ENCODE data around the gene MBLAC1. TPM values are rescaled to one million over a fixed set of nuclear protein-coding genes. Genes with fewer than 3 reads are reported as not detected.

MBLAC1 gene
- total and polyA plus RNA-seq, 9 of the 15 experiments (the other 6 are each of a cell fraction or from before 2014, with no cell fraction given): 0.03 to 3.1 (median 0.52) TPM

DNA sequence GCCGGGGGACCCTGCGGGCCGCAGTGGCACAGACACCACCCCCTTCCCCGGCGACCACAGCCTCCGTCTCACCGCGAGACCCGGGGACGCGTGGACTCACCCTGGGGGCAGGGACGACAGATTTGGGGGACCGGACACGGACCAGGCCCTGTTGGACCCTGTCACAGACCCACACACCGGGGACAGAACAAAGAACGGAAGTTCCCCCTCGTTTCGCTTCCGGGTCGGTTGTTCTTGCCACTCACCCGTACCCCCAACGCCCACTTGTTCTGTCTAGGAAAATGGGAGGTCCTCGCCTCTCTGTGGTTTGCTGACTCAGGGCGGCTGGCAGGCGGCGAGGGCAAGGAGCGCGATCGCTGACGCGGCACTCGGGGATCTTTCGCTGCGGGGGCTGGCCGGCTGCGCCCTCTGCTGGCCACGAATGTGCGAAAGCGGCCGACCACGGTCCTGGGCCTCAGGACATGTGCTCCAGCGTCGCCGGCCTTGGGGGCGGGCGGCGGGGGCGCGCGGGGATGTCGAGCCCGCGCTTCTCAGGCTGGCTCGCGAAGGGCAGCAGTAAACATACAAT, 45.1 kb upstream of the MBLAC1 start, which contains the start of gene ZNF3 (continued):
- TF ChIP-seq, protein P1, sequence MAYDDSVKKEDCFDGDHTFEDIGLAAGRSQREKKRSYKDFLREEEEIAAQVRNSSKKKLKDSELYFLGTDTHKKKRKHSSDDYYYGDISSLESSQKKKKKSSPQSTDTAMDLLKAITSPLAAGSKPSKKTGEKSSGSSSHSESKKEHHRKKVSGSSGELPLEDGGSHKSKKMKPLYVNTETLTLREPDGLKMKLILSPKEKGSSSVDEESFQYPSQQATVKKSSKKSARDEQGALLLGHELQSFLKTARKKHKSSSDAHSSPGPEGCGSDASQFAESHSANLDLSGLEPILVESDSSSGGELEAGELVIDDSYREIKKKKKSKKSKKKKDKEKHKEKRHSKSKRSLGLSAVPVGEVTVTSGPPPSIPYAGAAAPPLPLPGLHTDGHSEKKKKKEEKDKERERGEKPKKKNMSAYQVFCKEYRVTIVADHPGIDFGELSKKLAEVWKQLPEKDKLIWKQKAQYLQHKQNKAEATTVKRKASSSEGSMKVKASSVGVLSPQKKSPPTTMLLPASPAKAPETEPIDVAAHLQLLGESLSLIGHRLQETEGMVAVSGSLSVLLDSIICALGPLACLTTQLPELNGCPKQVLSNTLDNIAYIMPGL (CRISPR knock-in tag; IDR thresholded peaks at IDR 0.05): peak; percentile 94; the same call in 1 of the 2 replicates
- TF ChIP-seq, protein P2, sequence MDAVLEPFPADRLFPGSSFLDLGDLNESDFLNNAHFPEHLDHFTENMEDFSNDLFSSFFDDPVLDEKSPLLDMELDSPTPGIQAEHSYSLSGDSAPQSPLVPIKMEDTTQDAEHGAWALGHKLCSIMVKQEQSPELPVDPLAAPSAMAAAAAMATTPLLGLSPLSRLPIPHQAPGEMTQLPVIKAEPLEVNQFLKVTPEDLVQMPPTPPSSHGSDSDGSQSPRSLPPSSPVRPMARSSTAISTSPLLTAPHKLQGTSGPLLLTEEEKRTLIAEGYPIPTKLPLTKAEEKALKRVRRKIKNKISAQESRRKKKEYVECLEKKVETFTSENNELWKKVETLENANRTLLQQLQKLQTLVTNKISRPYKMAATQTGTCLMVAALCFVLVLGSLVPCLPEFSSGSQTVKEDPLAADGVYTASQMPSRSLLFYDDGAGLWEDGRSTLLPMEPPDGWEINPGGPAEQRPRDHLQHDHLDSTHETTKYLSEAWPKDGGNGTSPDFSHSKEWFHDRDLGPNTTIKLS (IDR thresholded peaks at IDR 0.05; ENCODE audit: borderline replicate concordance, low read depth): peak; percentile 99
- no peak for TF ChIP-seq POLR2H (tag; IDR thresholded peaks at IDR 0.05; ENCODE audit: low read depth)
- no peak for TF ChIP-seq SRSF9 (IDR thresholded peaks at IDR 0.05; ENCODE audit: borderline replicate concordance, low read depth, low read length)
- TF ChIP-seq ATF6 (CRISPR knock-in tag; IDR thresholded peaks at IDR 0.05): peak; percentile 88
- no peak; the same call in 1 of the 2 replicates for TF ChIP-seq ZZZ3 (IDR thresholded peaks at IDR 0.05)
- no peak for TF ChIP-seq BCOR (IDR thresholded peaks at IDR 0.05)
- TF ChIP-seq ZNF639 (CRISPR knock-in tag; conservative IDR thresholded peaks at IDR 0.05 in 1 of 2, IDR thresholded peaks at IDR 0.05 in 1 of 2): peak in 1 of 2 experiments; percentile 96; a peak in 2 of 4 replicates
- TF ChIP-seq ZNF583 (CRISPR knock-in tag; IDR thresholded peaks at IDR 0.05): no peak
- peak; percentile 76 for TF ChIP-seq BHLHE40 (IDR thresholded peaks at IDR 0.05; ENCODE audit: low read length)
- TF ChIP-seq MTA2 (IDR thresholded peaks at IDR 0.05; ENCODE audit: low read depth): peak; percentile 83; the same call in 1 of the 2 replicates
- peak; percentile 100 for TF ChIP-seq XRCC5 (IDR thresholded peaks at IDR 0.05; ENCODE audit: low read depth, low read length)
- TF ChIP-seq NELFE (IDR thresholded peaks at IDR 0.05; ENCODE audit: insufficient read depth, insufficient read length): no peak
- TF ChIP-seq ZFX (CRISPR knock-in tag; IDR thresholded peaks at IDR 0.05): peak; percentile 96
- no peak for TF ChIP-seq ADNP (tag; IDR thresholded peaks at IDR 0.05)
- TF ChIP-seq HMGN3 (IDR thresholded peaks at IDR 0.05; ENCODE audit: borderline replicate concordance, extremely low read depth, insufficient read length, low read depth, low read length): peak; percentile 99
- peak; percentile 60; the same call in 1 of the 2 replicates for TF ChIP-seq TGIF2 (CRISPR knock-in tag; IDR thresholded peaks at IDR 0.05)
- TF ChIP-seq GATA2 (CRISPR knock-in tag; IDR thresholded peaks at IDR 0.05): no peak
- TF ChIP-seq NR4A1 (CRISPR knock-in tag; IDR thresholded peaks at IDR 0.05): no peak
- TF ChIP-seq NR4A1 (tag; IDR thresholded peaks at IDR 0.05): 0 out of 2 replicates have a peak, but pooled peaks have one; percentile 44
- 0 out of 2 replicates have a peak, but pooled peaks have one; percentile 39 for TF ChIP-seq LARP7 (IDR thresholded peaks at IDR 0.05)
- TF ChIP-seq HOXB6 (CRISPR knock-in tag; IDR thresholded peaks at IDR 0.05; ENCODE audit: borderline replicate concordance): no peak
- peak; percentile 78 for TF ChIP-seq ZBED1 (IDR thresholded peaks at IDR 0.05)
